NCI-H526 treated with DMSO at 0.1 percent for 48 hours (cell line): ENCODE measurements around the gene LRRC4C.

ENCODE experiments used
- DNase-seq: peaks from one replicate; lab custom pipeline; 2025; lab: John Stamatoyannopoulos, UW

LRRC4C gene

GRCh38 chr11:40099426-40100161, 1359.9 kb downstream of the LRRC4C start:
- no peak for DNase-seq

- no peak for DNase-seq
Measured at GRCh38 chr11:40095446-40095845, 1364.0 kb downstream of the LRRC4C start.

DNA sequence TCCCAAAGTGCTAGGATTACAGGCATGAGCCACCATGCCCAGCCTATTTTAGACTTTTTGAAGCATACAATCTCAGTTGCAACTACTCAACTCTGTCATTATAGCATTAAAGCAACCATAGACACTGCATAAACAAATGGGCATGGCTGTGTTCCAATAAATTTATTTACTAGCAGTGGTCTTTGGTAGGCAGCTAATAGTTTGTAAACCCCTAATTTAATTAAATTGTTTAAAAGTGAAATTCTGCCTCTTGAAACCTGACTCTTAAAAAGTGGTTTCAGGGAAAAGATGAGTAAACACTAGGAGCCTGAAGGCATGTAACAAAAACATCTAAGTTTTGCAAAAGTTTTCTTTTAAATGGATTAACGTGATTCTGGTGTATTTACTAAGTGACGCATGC, 1364.5 kb downstream of the LRRC4C start:
- no peak for DNase-seq

GRCh38 chr11:40080434-40080833, 1379.0 kb downstream of the LRRC4C start:
- no peak for DNase-seq
